Endothelial cell of umbilical vein (primary cell): Measurements from ENCODE around the gene EME2. TPM values are rescaled to one million over a fixed set of nuclear protein-coding genes. Genes with fewer than 3 reads are reported as not detected.

ENCODE experiments used
- BruUV-seq: library from RNA; stranded (reverse); fragments of 400-500 nt; replicated peaks from 2 replicates; lab custom pipeline; 2021; lab: Mats Ljungman, UMichigan
- CTCF ChIA-PET: fragments of 300-600, 350-600 bp; sonication (Branson Sonifier 250); formaldehyde crosslinking; loops from one replicate; lab custom pipeline; 2021; ENCODE audit warnings: antibody characterized with exemption, inconsistent platforms; lab: Charles Lee
- POLR2A ChIA-PET: fragments of 300-600, 350-600 bp; sonication (Branson Sonifier 250); formaldehyde crosslinking; loops from one replicate; lab custom pipeline; 2021; ENCODE audit warnings: antibody characterized with exemption, inconsistent platforms; lab: Charles Lee
- DNase-seq: peaks from one replicate; pipeline ENCODE4 v3.0.0-alpha.2; 2011; ENCODE audit warnings: low read depth, low spot score
- FAIRE-seq: peaks from 2 replicates; lab custom pipeline; 2011; peaks lifted over from hg19 to GRCh38; lab: Jason Lieb, UNC
- H2AFZ ChIP-seq: 2 replicates; pipeline ENCODE4 v1.6.0; 2012; ENCODE audit warnings: low read depth, low read length, control low read depth, inconsistent platforms
- H3K27ac ChIP-seq: 2 replicates; pipeline ENCODE4 v1.5.1; 2011; ENCODE audit warnings: low read depth, mild to moderate bottlenecking, control low read depth, low read length, moderate library complexity; ENCODE audit not compliant: insufficient read depth
- H3K27me3 ChIP-seq, 2 experiments: 2 replicates each; pipeline versions ENCODE4 v1.6.0 to v1.6.1; 2011; ENCODE audit warnings: low read length in 2 of 2, mixed read lengths in 1 of 2; ENCODE audit not compliant: control insufficient read depth in 2 of 2, insufficient read depth in 2 of 2
- H3K36me3 ChIP-seq, 2 experiments: 2 replicates in 1 of 2; 3 replicates in 1 of 2; pipeline ENCODE4 v1.5.1; 2011; ENCODE audit warnings: low read length in 2 of 2, mild to moderate bottlenecking in 1 of 2, moderate library complexity in 1 of 2; ENCODE audit not compliant: control insufficient read depth in 2 of 2, insufficient read depth in 2 of 2; ENCODE audit errors: extremely low read depth in 1 of 2
- H3K4me1 ChIP-seq: 3 replicates; pipeline ENCODE4 v1.5.1; 2011; ENCODE audit warnings: mild to moderate bottlenecking, low read length; ENCODE audit not compliant: control insufficient read depth, insufficient read depth; ENCODE audit errors: extremely low read depth
- H3K4me2 ChIP-seq: 2 replicates; pipeline ENCODE4 v1.6.1; 2011; ENCODE audit warnings: low read length, control low read depth, mixed read lengths; ENCODE audit not compliant: insufficient read depth
- H3K4me3 ChIP-seq, 3 experiments: fragments of 200-600 bp in 1 of 3; sonication (generic), shearing (Covaris generic) in 1 of 3; replicated peaks in 1 of 3; 2 replicates each; pipeline ENCODE4 v1.5.1; 2011 to 2016; ENCODE audit warnings: control low read depth in 3 of 3, low read length in 3 of 3, mild to moderate bottlenecking in 2 of 3, inconsistent platforms in 1 of 3, low read depth in 1 of 3, moderate library complexity in 1 of 3; ENCODE audit not compliant: insufficient read depth in 1 of 3
- H3K79me2 ChIP-seq: 2 replicates; pipeline ENCODE4 v1.6.0; 2012; ENCODE audit warnings: low read length, inconsistent platforms; ENCODE audit not compliant: control insufficient read depth, insufficient read depth
- H3K9ac ChIP-seq: replicated peaks from 2 replicates; pipeline ENCODE3; 2011; ENCODE audit warnings: low read length, control low read depth; ENCODE audit not compliant: insufficient read depth; ENCODE audit errors: extremely low read depth
- H3K9me1 ChIP-seq: replicated peaks from 3 replicates; pipeline ENCODE4 v1.6.0; 2011; ENCODE audit warnings: mild to moderate bottlenecking, low read length; ENCODE audit not compliant: control insufficient read depth, insufficient read depth; ENCODE audit errors: extremely low read depth
- H3K9me3 ChIP-seq: replicated peaks from 2 replicates; pipeline ENCODE4 v1.5.1; 2012; ENCODE audit warnings: low read length, inconsistent platforms; ENCODE audit not compliant: control insufficient read depth, insufficient read depth
- H4K20me1 ChIP-seq: replicated peaks from 2 replicates; pipeline ENCODE3; 2011; ENCODE audit warnings: mild to moderate bottlenecking, low read length; ENCODE audit not compliant: control insufficient read depth, insufficient read depth; ENCODE audit errors: extremely low read depth
- CTCF ChIP-seq, 2 donors: IDR thresholded peaks; 1 replicate in 1 of 2; 2 replicates in 1 of 2; pipeline ENCODE4 v1.5.1; 2011; ENCODE audit warnings: low read length in 2 of 2, mild to moderate bottlenecking in 2 of 2, moderate library complexity in 2 of 2, control low read depth in 1 of 2, inconsistent platforms in 1 of 2, low read depth in 1 of 2; ENCODE audit not compliant: insufficient read depth in 1 of 2; ENCODE audit errors: extremely low read depth in 1 of 2
- EZH2 ChIP-seq: IDR thresholded peaks from 2 replicates; pipeline ENCODE4 v1.6.1; 2012; ENCODE audit warnings: borderline replicate concordance, low read depth, mild to moderate bottlenecking, moderate library complexity, low read length, inconsistent platforms; ENCODE audit not compliant: severe bottlenecking
- FOS ChIP-seq: IDR thresholded peaks from 2 replicates; pipeline ENCODE4 v1.6.1; 2011; ENCODE audit warnings: mild to moderate bottlenecking, low read length, moderate library complexity, borderline replicate concordance; ENCODE audit not compliant: insufficient read depth
- GATA2 ChIP-seq: IDR thresholded peaks from 2 replicates; pipeline ENCODE4 v1.7.0; 2011; ENCODE audit warnings: low read depth, mild to moderate bottlenecking, moderate library complexity, mixed read lengths, low read length; ENCODE audit not compliant: insufficient read length, insufficient read depth
- JUN ChIP-seq: IDR thresholded peaks from 2 replicates; pipeline ENCODE4 v1.6.1; 2011; ENCODE audit warnings: borderline replicate concordance, low read depth; ENCODE audit not compliant: insufficient read length, insufficient read depth
- MAX ChIP-seq: IDR thresholded peaks from 2 replicates; pipeline ENCODE4 v1.6.1; 2011; ENCODE audit not compliant: insufficient read depth, insufficient read length
- MYC ChIP-seq: IDR thresholded peaks from one replicate; pipeline ENCODE4 v1.6.1; 2011; ENCODE audit warnings: mild to moderate bottlenecking, low read depth, low read length
- POLR2A ChIP-seq: IDR thresholded peaks from 2 replicates; pipeline ENCODE4 v1.6.1; 2012; ENCODE audit warnings: low read depth, mild to moderate bottlenecking, control low read depth, low read length
- POLR2AphosphoS5 ChIP-seq: IDR thresholded peaks from 2 replicates; pipeline ENCODE4 v1.6.1; 2012; ENCODE audit warnings: low read depth, mild to moderate bottlenecking, control low read depth, low read length, moderate library complexity; ENCODE audit not compliant: insufficient read depth
- dilution Hi-C: fragments of 300-500 bp; cut with MboI; formaldehyde crosslinking; loops from one replicate; pipeline ENCODE4 v1.15.0; 2019; ENCODE audit warnings: low sequenced_read_pairs; ENCODE audit not compliant: extremely low pct_ligation_motif_present
- intact Hi-C: fragments of 100-400 bp; cut with micrococcal nuclease; formaldehyde crosslinking; loops from one replicate; pipeline ENCODE4 v1.10.0; 2022
- polyA plus RNA-seq, 4 experiments: library from polyadenylated mRNA; depleted of rRNA in 3 of 4; stranded (reverse) in 3 of 4; unstranded in 1 of 4; fragments of >200 nt; gene quantifications; 2 replicates each; pipeline versions ENCODE4 v1.2.1 to v1.2.3, GENCODE V29; 2011 to 2012; ENCODE audit warnings: missing spikeins in 1 of 4
- total RNA-seq: library from RNA; stranded (reverse); gene quantifications from 2 replicates; pipeline ENCODE4 v1.2.3, GENCODE V29; 2021

Gene EME2
- total and polyA plus RNA-seq, 2 donors (not counting 3 experiments of a cell fraction or from before 2014, with no cell fraction given), result 9.7 to 21.4 TPM

GRCh38 chr16:1729026-1729425 is 43.6 kb upstream of the EME2 start:
- no peak overlapping the region for H3K27ac ChIP-seq
- H4K20me1 ChIP-seq, result no peaks in the 10 kb centered on the region
- CTCF ChIA-PET, result interaction anchor here (1.1 kb wide), 2 partner anchors 23 to 36 kb away, joined by 3 read pairs; partner anchors contain the start of gene MAPK8IP3
- no peaks in the 10 kb centered on the region for H3K9me1 ChIP-seq
- no peaks in the 10 kb centered on the region for H3K27me3 ChIP-seq
- H2AFZ ChIP-seq, result no peak overlapping the region
- no peaks in the 10 kb centered on the region for H3K9me3 ChIP-seq
- DNase-seq (no peak), FAIRE-seq (no peak)
- no TSS peak for BruUV-seq
- dilution Hi-C loops, result no loop called here
- no peak overlapping the region for H3K4me3 ChIP-seq
- peaks cover 4 to 50% of the 10 kb centered on the region in 2 experiments for H3K36me3 ChIP-seq
- no peak overlapping the region for H3K9ac ChIP-seq
- H3K4me1 ChIP-seq, result no peaks in the 10 kb centered on the region
- no peak overlapping the region for H3K4me2 ChIP-seq
- TF ChIP-seq EZH2 (no peak), MAX (no peak), FOS (no peak), JUN (no peak), MYC (no peak), POLR2A (no peak), POLR2AphosphoS5 (no peak), GATA2 (no peak), CTCF (IDR thresholded peaks at IDR 0.05; ENCODE audit: extremely low read depth in 1 of 2, insufficient read depth in 1 of 2, low read depth in 1 of 2, low read length in 2 of 2) (no peak)
- intact Hi-C loops, result no loop called here
- peaks cover 12% of the 10 kb centered on the region for H3K79me2 ChIP-seq
- POLR2A ChIA-PET, result no interaction called here
